HG02610 (cell line): ENCODE data around the gene METTL1.

Experiments used
- ATAC-seq: cut with Tn5 transposase; IDR thresholded peaks from one replicate; pipeline ENCODE4 v1.9.1; 2021; ENCODE audit warnings: mild to moderate bottlenecking, moderate library complexity; ENCODE audit not compliant: unreplicated experiment

METTL1 gene

GRCh38 chr12:57739914-57740538 is 31.9 kb downstream of the METTL1 start:
- no peak for ATAC-seq

- no peak for ATAC-seq
Observed at GRCh38 chr12:57739387-57739786, 32.5 kb downstream of the METTL1 start.

- no peak for ATAC-seq
Observed at GRCh38 chr12:57738661-57739237, 33.2 kb downstream of the METTL1 start, which contains the start of gene AGAP2. AGAP2 (minus strand) TSS chr12:57738742; CDS start chr12:57738246, 496 bp downstream.

GRCh38 chr12:57737467-57738460 is 34.1 kb downstream of the METTL1 start:
- ATAC-seq: no peak

GRCh38 chr12:57736741-57737466 is 35.0 kb downstream of the METTL1 start:
- no peak for ATAC-seq

GRCh38 chr12:57735952-57736740 is 35.8 kb downstream of the METTL1 start:
- ATAC-seq: no peak

- no peak for ATAC-seq
Observed at GRCh38 chr12:57735198-57735855, 36.6 kb downstream of the METTL1 start.

GRCh38 chr12:57734591-57734990 is 37.3 kb downstream of the METTL1 start:
- ATAC-seq: no peak

GRCh38 chr12:57733928-57734327 is 38.0 kb downstream of the METTL1 start:
- ATAC-seq: no peak

- ATAC-seq: no peak
Observed at GRCh38 chr12:57732726-57733593, 38.9 kb downstream of the METTL1 start.

- no peak for ATAC-seq
Observed at GRCh38 chr12:57732270-57732669, 39.6 kb downstream of the METTL1 start.

GRCh38 chr12:57731411-57732080 is 40.4 kb downstream of the METTL1 start:
- no peak for ATAC-seq

GRCh38 chr12:57730336-57731067 is 41.4 kb downstream of the METTL1 start:
- no peak for ATAC-seq

- ATAC-seq: no peak
Observed at GRCh38 chr12:57729321-57729844, 42.5 kb downstream of the METTL1 start.

- no peak for ATAC-seq
Observed at GRCh38 chr12:57727758-57728395, 44.0 kb downstream of the METTL1 start.

GRCh38 chr12:57726884-57727757 is 44.8 kb downstream of the METTL1 start:
- ATAC-seq: no peak
